HFFc6 (cell line): ENCODE measurements around the gene LRIG1. TPM values are rescaled to one million over a fixed set of nuclear protein-coding genes. Genes with fewer than 3 reads are reported as not detected.

Experiments
- DNase-seq: peaks from one replicate; pipeline ENCODE4 v3.0.0-alpha.2; 2018
- H3K27ac Mint-ChIP-seq: 2 replicates; pipeline ENCODE4 v1.8.0; 2020; ENCODE audit warnings: mild to moderate bottlenecking, mixed read lengths
- H3K27me3 Mint-ChIP-seq: 2 replicates; pipeline ENCODE4 v1.8.0; 2021; ENCODE audit warnings: mild to moderate bottlenecking, moderate library complexity, mixed read lengths; ENCODE audit not compliant: insufficient read depth
- H3K36me3 Mint-ChIP-seq: 2 replicates; pipeline ENCODE4 v1.8.0; 2021; ENCODE audit warnings: low read depth, mixed read lengths
- H3K4me1 Mint-ChIP-seq: 2 replicates; pipeline ENCODE4 v1.8.0; 2020; ENCODE audit warnings: low read depth, mixed read lengths
- H3K4me3 Mint-ChIP-seq: 2 replicates; pipeline ENCODE4 v1.8.0; 2020; ENCODE audit warnings: mild to moderate bottlenecking, moderate library complexity, mixed read lengths
- H3K9me3 Mint-ChIP-seq: 2 replicates; pipeline ENCODE4 v1.8.0; 2020; ENCODE audit warnings: mild to moderate bottlenecking, mixed read lengths
- total RNA-seq, 6 experiments: library from RNA; stranded (reverse); fragmentation: NEBNext Ultra II Directional; extraction: Animal tissue kit (Norgen Biotek cat#: 25700); gene quantifications; 2 replicates in 1 of 6; 3 replicates in 5 of 6; pipeline ENCODE4 v1.2.3, GENCODE V29; 2021
- TF ChIP-seq, protein P1 (sequence below): fragments of 200-600 bp; sonication (generic); IDR thresholded peaks from 2 replicates; pipeline ENCODE4 v1.5.0; 2021; ENCODE audit warnings: antibody characterized with exemption, mild to moderate bottlenecking

The LRIG1 gene
- total RNA-seq, 6 experiments from 2014 or later: 1.7 to 2.7 (median 2.2) TPM

- no peak overlapping the region for H3K27ac Mint-ChIP-seq
- no peaks in the 10 kb centered on the region for H3K9me3 Mint-ChIP-seq
- H3K4me3 Mint-ChIP-seq: no peak overlapping the region
- DNase-seq: no peak
- peaks cover 22% of the 10 kb centered on the region for H3K36me3 Mint-ChIP-seq
- TF ChIP-seq, protein P1, sequence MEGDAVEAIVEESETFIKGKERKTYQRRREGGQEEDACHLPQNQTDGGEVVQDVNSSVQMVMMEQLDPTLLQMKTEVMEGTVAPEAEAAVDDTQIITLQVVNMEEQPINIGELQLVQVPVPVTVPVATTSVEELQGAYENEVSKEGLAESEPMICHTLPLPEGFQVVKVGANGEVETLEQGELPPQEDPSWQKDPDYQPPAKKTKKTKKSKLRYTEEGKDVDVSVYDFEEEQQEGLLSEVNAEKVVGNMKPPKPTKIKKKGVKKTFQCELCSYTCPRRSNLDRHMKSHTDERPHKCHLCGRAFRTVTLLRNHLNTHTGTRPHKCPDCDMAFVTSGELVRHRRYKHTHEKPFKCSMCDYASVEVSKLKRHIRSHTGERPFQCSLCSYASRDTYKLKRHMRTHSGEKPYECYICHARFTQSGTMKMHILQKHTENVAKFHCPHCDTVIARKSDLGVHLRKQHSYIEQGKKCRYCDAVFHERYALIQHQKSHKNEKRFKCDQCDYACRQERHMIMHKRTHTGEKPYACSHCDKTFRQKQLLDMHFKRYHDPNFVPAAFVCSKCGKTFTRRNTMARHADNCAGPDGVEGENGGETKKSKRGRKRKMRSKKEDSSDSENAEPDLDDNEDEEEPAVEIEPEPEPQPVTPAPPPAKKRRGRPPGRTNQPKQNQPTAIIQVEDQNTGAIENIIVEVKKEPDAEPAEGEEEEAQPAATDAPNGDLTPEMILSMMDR: no peak
- H3K4me1 Mint-ChIP-seq: peaks cover 13% of the 10 kb centered on the region
- H3K27me3 Mint-ChIP-seq: no peaks in the 10 kb centered on the region; the same call in 1 of the 2 replicates
These were observed 123.0 kb downstream of the LRIG1 start for GRCh38 chr3:66377800-66378199.

GRCh38 chr3:66376568-66376967 lies 124.3 kb downstream of the LRIG1 start:
- peaks cover 13% of the 10 kb centered on the region for H3K4me1 Mint-ChIP-seq
- no peak overlapping the region for H3K27ac Mint-ChIP-seq
- TF ChIP-seq, protein P1: no peak
- H3K9me3 Mint-ChIP-seq: no peaks in the 10 kb centered on the region
- no peaks in the 10 kb centered on the region; the same call in 1 of the 2 replicates for H3K27me3 Mint-ChIP-seq
- peak; percentile 64 for DNase-seq
- H3K4me3 Mint-ChIP-seq: no peak overlapping the region
- H3K36me3 Mint-ChIP-seq: peaks cover 14% of the 10 kb centered on the region

- no peak for DNase-seq
- Mint-ChIP-seq H3K4me3 (no peak overlapping the region), H3K27ac (no peak overlapping the region), H3K27me3 (no peaks in the 10 kb centered on the region; the same call in none of the 2 replicates), H3K9me3 (no peaks in the 10 kb centered on the region), H3K4me1 (peaks cover 13% of the 10 kb centered on the region), H3K36me3 (peaks cover under 1% of the 10 kb centered on the region; the same call in 1 of the 2 replicates)
- TF ChIP-seq, protein P1: peak; percentile 18; the same call in 1 of the 2 replicates
These were observed 128.0 kb downstream of the LRIG1 start for GRCh38 chr3:66372681-66373350.

DNA sequence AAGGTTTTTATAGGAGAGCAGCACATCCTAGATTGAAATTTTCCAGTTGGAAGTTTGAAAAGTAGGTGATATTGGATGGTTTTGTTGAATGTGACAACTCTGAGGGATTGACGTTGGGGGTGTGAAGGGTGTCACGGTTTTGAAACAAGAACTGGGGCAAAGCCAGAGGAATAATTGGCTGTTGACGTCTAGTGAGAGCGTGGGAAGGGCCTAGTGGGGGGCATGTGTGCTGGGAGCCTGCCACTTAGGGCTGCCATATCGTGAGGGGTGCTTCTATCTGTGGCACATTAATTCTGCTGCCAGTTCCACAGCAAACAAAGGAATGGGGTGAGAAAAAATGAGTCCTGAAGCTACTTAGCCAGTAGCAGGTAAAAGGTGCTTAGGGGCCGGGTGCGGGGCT lies 129.4 kb downstream of the LRIG1 start:
- Mint-ChIP-seq H3K27ac (no peak overlapping the region), H3K27me3 (no peaks in the 10 kb centered on the region; the same call in none of the 2 replicates), H3K36me3 (no peaks in the 10 kb centered on the region; the same call in 1 of the 2 replicates), H3K4me1 (peaks cover 5% of the 10 kb centered on the region), H3K4me3 (no peak overlapping the region), H3K9me3 (no peaks in the 10 kb centered on the region)
- DNase-seq: no peak
- TF ChIP-seq, protein P1: no peak

DNA sequence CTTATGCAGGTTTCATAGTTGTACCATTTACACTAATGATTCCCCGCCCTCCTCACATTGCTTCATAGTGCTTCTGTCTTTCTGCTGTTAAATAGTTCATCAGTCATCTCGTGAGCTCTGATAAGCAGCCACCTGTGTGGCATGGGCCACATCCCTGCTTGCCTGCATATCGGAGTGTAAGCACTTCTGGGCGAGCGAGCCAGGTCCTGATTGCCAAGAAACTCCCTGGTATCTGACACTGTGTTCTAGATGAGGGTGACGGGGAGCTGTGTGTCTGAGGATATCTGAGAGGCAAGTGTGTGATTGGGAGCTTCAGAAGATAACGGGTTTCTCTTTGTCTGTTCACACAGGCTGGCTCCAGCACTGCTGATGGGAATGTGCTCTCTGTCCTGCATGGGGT lies 130.6 kb downstream of the LRIG1 start:
- no peak for DNase-seq
- no peak overlapping the region for H3K4me3 Mint-ChIP-seq
- H3K36me3 Mint-ChIP-seq: no peaks in the 10 kb centered on the region
- H3K9me3 Mint-ChIP-seq: no peaks in the 10 kb centered on the region
- H3K27ac Mint-ChIP-seq: no peak overlapping the region
- H3K4me1 Mint-ChIP-seq: no peaks in the 10 kb centered on the region
- H3K27me3 Mint-ChIP-seq: no peaks in the 10 kb centered on the region; the same call in none of the 2 replicates
- TF ChIP-seq, protein P1: no peak
